Gastroesophageal sphincter (tissue), 4 donors: ENCODE results near the gene CACNA2D3. TPM values are rescaled to one million over a fixed set of nuclear protein-coding genes. Genes with fewer than 3 reads are reported as not detected.

Experiments used
- ATAC-seq: fragments of 150-250 bp; one replicate; pipeline ENCODE4 v1.9.1; 2016; ENCODE audit warnings: mild to moderate bottlenecking, moderate library complexity
- H3K27ac ChIP-seq, 4 donors: fragments of 200-600 bp; sonication (generic) in 3 of 4; 1 replicate in 3 of 4; 2 replicates in 1 of 4; pipeline ENCODE4 v1.5.1; 2016 to 2019
- H3K27me3 ChIP-seq: fragments of 200-600 bp; sonication (generic); one replicate; pipeline ENCODE4 v1.5.1; 2019
- H3K36me3 ChIP-seq, 2 donors: fragments of 200-600 bp; sonication (generic); one replicate each; pipeline ENCODE4 v1.5.1; 2019; ENCODE audit warnings: control low read depth in 1 of 2
- H3K4me1 ChIP-seq, 3 donors: fragments of 200-600 bp; sonication (generic); 1 replicate in 2 of 3; 2 replicates in 1 of 3; pipeline ENCODE4 v1.5.1; 2016 to 2019; ENCODE audit warnings: control low read depth in 2 of 3
- H3K4me3 ChIP-seq, 2 donors: fragments of 200-600 bp; sonication (generic); one replicate each; pipeline ENCODE4 v1.5.1; 2019; ENCODE audit warnings: mild to moderate bottlenecking in 1 of 2, moderate library complexity in 1 of 2
- H3K9me3 ChIP-seq, 3 donors: fragments of 200-600 bp; sonication (generic); one replicate each; pipeline ENCODE4 v1.5.1; 2017 to 2019; ENCODE audit warnings: control low read depth in 2 of 3
- EP300 ChIP-seq: sonication (generic); formaldehyde crosslinking; IDR thresholded peaks from one replicate; pipeline ENCODE4 v1.6.1; 2017; ENCODE audit warnings: antibody characterized with exemption, mild to moderate bottlenecking
- POLR2A ChIP-seq, 2 donors: fragments of 450-650 bp; IDR thresholded peaks; one replicate each; pipeline ENCODE4 v1.6.1; 2017; ENCODE audit warnings: antibody characterized with exemption in 2 of 2, mild to moderate bottlenecking in 2 of 2, moderate library complexity in 1 of 2
- POLR2AphosphoS5 ChIP-seq: sonication (generic); formaldehyde crosslinking; IDR thresholded peaks from one replicate; pipeline ENCODE4 v1.6.1; 2017; ENCODE audit warnings: antibody characterized with exemption
- WGBS, 2 donors: methylation state at CpG; one replicate each; pipeline ENCODE4 v1.1.5; 2018; ENCODE audit warnings: low coverage in 1 of 2; 5-methylcytosine and 5-hydroxymethylcytosine counted together
- total RNA-seq, 4 donors: library from RNA; depleted of rRNA; stranded (reverse); fragments of >200 nt; gene quantifications; one replicate each; pipeline ENCODE4 v1.1.0, GENCODE V29; 2016
- TF ChIP-seq, protein P1 (sequence below), 4 experiments: fragments of 200-600 bp in 2 of 4; fragments of 450-650 bp in 2 of 4; sonication (generic) in 1 of 4; IDR thresholded peaks; one replicate each; pipeline ENCODE4 v1.5.1; 2017 to 2019; ENCODE audit warnings: antibody characterized with exemption in 4 of 4, mild to moderate bottlenecking in 2 of 4, moderate library complexity in 2 of 4

Gene CACNA2D3
- total RNA-seq, 4 donors from 2014 or later, result 0.94 to 6.5 (median 3.5) TPM

DNA sequence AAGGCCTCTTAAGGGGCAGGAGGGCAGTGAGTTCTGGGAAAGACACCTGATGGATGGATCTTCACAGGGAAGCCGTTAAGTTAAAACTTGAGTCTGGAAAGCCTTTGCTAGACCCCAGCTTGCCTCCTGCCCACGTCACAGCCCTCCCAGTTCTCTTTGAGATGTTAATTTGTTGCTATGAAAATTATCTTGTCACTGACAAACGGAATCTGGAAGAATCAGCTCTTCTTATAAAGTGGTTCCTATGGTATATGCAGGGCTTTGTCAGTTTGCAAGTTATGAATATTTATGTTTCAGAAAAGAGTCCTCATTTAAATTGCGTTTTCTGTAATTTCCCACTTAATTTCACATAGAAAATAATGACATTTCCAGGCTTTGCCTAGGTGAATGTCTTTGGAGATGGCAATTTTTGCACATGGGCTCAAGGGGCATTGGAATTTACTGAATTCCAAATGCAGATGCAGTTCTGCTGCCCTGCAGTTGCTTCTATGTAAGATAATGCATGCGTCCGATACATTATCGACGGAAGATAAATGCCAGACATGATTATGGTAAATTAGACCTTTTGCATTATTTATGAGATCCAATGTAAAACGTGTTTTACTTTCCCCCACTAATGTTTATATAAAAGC is 74.1 kb downstream of the CACNA2D3 start:
- Histone ChIP-seq H3K4me1 (no peaks in the 10 kb centered on the region), H3K9me3 (no peaks in the 10 kb centered on the region), H3K27me3 (no peaks in the 10 kb centered on the region), H3K27ac (no peak overlapping the region), H3K36me3 (no peaks in the 10 kb centered on the region), H3K4me3 (no peak overlapping the region)
- WGBS, 2 donors, result 60 to 61% methylated on average over 9 of the region's 9 CpGs
- TF ChIP-seq, protein P1, sequence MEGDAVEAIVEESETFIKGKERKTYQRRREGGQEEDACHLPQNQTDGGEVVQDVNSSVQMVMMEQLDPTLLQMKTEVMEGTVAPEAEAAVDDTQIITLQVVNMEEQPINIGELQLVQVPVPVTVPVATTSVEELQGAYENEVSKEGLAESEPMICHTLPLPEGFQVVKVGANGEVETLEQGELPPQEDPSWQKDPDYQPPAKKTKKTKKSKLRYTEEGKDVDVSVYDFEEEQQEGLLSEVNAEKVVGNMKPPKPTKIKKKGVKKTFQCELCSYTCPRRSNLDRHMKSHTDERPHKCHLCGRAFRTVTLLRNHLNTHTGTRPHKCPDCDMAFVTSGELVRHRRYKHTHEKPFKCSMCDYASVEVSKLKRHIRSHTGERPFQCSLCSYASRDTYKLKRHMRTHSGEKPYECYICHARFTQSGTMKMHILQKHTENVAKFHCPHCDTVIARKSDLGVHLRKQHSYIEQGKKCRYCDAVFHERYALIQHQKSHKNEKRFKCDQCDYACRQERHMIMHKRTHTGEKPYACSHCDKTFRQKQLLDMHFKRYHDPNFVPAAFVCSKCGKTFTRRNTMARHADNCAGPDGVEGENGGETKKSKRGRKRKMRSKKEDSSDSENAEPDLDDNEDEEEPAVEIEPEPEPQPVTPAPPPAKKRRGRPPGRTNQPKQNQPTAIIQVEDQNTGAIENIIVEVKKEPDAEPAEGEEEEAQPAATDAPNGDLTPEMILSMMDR (IDR thresholded peaks at IDR 0.05), result no peak
- TF ChIP-seq POLR2AphosphoS5 (no peak), EP300 (no peak), POLR2A (IDR thresholded peaks at IDR 0.05) (no peak)
- ATAC-seq, result no peak

- no peaks in the 10 kb centered on the region for H3K9me3 ChIP-seq
- H3K4me1 ChIP-seq, result no peaks in the 10 kb centered on the region
- H3K27me3 ChIP-seq, result no peaks in the 10 kb centered on the region
- ATAC-seq, result no peak
- H3K27ac ChIP-seq, result no peak overlapping the region
- H3K4me3 ChIP-seq, result no peak overlapping the region
- H3K36me3 ChIP-seq, result no peaks in the 10 kb centered on the region
- TF ChIP-seq, protein P1 (IDR thresholded peaks at IDR 0.05), result no peak
- TF ChIP-seq POLR2AphosphoS5, result no peak
- no peak for TF ChIP-seq EP300
- no peak for TF ChIP-seq POLR2A (IDR thresholded peaks at IDR 0.05)
- WGBS, 2 donors, result 44 to 47% methylated on average over 6 of the region's 6 CpGs
Measured at GRCh38 chr3:54197509-54197908, 75.2 kb downstream of the CACNA2D3 start.

- Histone ChIP-seq H3K27me3 (no peaks in the 10 kb centered on the region), H3K4me1 (no peaks in the 10 kb centered on the region), H3K36me3 (no peaks in the 10 kb centered on the region), H3K4me3 (no peak overlapping the region), H3K27ac (no peak overlapping the region), H3K9me3 (no peaks in the 10 kb centered on the region)
- 44 to 78% methylated on average over 7 of the region's 9 CpGs for WGBS, 2 donors
- ATAC-seq, result no peak
- no peak for TF ChIP-seq POLR2AphosphoS5
- no peak for TF ChIP-seq EP300
- TF ChIP-seq POLR2A (IDR thresholded peaks at IDR 0.05), result no peak
- TF ChIP-seq, protein P1 (IDR thresholded peaks at IDR 0.05), result no peak
Measured at GRCh38 chr3:54198556-54198955, 76.2 kb downstream of the CACNA2D3 start.

DNA sequence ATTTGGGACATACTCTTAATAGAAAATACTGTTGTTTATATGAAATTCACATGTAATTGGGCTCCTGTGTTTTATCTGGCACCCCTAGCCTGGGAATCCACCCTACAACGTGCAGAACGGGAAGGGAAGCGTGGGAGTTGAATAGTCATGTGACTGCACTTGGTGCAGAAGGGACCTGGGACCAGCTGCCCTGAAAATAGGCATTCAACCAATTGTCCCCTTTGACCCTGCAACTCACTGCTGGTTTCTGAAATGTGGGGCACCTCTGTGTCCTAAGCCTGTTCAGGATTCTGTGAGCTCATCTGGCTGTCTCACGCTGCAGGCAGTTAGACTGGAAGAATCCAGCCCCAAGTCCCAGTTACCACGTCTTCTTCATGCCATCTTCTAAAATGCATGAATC is 79.7 kb downstream of the CACNA2D3 start:
- H3K4me3 ChIP-seq, result no peak overlapping the region
- H3K27ac ChIP-seq, result no peak overlapping the region
- H3K4me1 ChIP-seq, result no peaks in the 10 kb centered on the region
- H3K27me3 ChIP-seq, result no peaks in the 10 kb centered on the region
- H3K9me3 ChIP-seq, result no peaks in the 10 kb centered on the region
- no peaks in the 10 kb centered on the region for H3K36me3 ChIP-seq
- no peak for ATAC-seq
- 67 to 75% methylated on average over 5 of the region's 5 CpGs for WGBS, 2 donors
- no peak for TF ChIP-seq POLR2A (IDR thresholded peaks at IDR 0.05)
- TF ChIP-seq, protein P1 (IDR thresholded peaks at IDR 0.05), result no peak
- TF ChIP-seq EP300, result no peak
- TF ChIP-seq POLR2AphosphoS5, result no peak

DNA sequence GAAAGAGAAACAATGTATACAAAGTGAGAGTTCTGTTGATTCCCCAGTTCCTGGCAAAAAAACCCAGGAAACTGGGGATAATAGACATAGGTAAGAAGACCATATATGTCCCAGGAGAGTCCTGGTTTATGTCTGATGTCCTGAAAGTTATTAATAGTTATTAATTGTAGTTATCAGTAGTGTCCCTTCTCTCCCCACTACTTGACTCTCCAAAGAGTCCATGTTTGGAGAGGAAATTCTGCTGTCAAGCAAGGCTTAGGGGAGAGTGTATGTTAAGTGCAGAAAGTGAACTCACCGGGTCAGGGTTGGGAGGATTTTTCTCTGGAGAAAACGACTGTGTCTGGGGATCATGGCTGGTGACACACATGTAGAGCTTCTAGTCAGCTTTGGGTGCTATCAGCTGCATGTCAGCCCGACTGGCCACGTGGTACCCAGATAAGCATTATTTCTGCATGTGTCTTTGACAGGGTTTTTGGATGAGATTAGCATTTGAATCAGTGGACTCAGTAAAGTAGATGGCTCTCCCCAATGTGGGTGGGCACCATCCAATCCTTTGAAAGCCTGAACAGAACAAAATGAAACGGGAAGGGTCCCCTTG is 80.4 kb downstream of the CACNA2D3 start:
- Histone ChIP-seq H3K27me3 (no peaks in the 10 kb centered on the region), H3K4me1 (no peaks in the 10 kb centered on the region), H3K36me3 (no peaks in the 10 kb centered on the region), H3K9me3 (no peaks in the 10 kb centered on the region), H3K4me3 (no peak overlapping the region), H3K27ac (no peak overlapping the region)
- TF ChIP-seq POLR2AphosphoS5, result no peak
- TF ChIP-seq, protein P1 (IDR thresholded peaks at IDR 0.05), result no peak
- no peak for TF ChIP-seq POLR2A (IDR thresholded peaks at IDR 0.05)
- no peak for TF ChIP-seq EP300
- WGBS, 2 donors, result 33 to 74% methylated on average over 3 to 4 of the region's 5 CpGs
- ATAC-seq, result no peak
